IMR-90 (cell line): ENCODE data around the gene CLEC16A. TPM values are rescaled to one million over a fixed set of nuclear protein-coding genes. Genes with fewer than 3 reads are reported as not detected.

Experiments used
- ATAC-seq: fragments of 200-7000 bp; cut with Tn5 transposase; 2 replicates; pipeline ENCODE4 v1.9.1; 2020; ENCODE audit warnings: low read depth, mild to moderate bottlenecking, moderate library complexity
- BruUV-seq: library from RNA; stranded (reverse); fragments of 400-500 nt; replicated peaks from 2 replicates; lab custom pipeline; 2021; lab: Mats Ljungman, UMichigan
- CTCF ChIA-PET: fragments of 300-600 bp; formaldehyde crosslinking; extraction: SDS; loops from one replicate; lab custom pipeline; 2021; ENCODE audit warnings: antibody characterized with exemption; lab: Yijun Ruan, JAX
- POLR2A ChIA-PET: fragments of 300-600 bp; sonication (Branson Sonifier 250); formaldehyde crosslinking; loops from one replicate; lab custom pipeline; 2022; ENCODE audit warnings: antibody characterized with exemption; ENCODE audit not compliant: unreplicated experiment; lab: Charles Lee
- DNase-seq: peaks from one replicate; pipeline ENCODE4 v3.0.0; 2013
- H2AFZ ChIP-seq: replicated peaks from 2 replicates; pipeline ENCODE3; 2013; ENCODE audit warnings: low read length, mild to moderate bottlenecking; ENCODE audit not compliant: poor library complexity
- H2AK5ac ChIP-seq: 2 replicates; pipeline ENCODE4 v1.6.1; 2013; ENCODE audit warnings: low read depth, low read length, inconsistent platforms
- H2AK9ac ChIP-seq: replicated peaks from 2 replicates; pipeline ENCODE3; 2013; ENCODE audit warnings: mild to moderate bottlenecking, low read depth, low read length, moderate library complexity; ENCODE audit not compliant: poor library complexity
- H2BK120ac ChIP-seq: 2 replicates; pipeline ENCODE4 v1.6.1; 2013; ENCODE audit warnings: low read depth, low read length, inconsistent platforms
- H2BK15ac ChIP-seq: 3 replicates; pipeline ENCODE4 v1.6.1; 2013; ENCODE audit warnings: low read depth, low read length, inconsistent platforms
- H2BK20ac ChIP-seq: 2 replicates; pipeline ENCODE4 v1.6.1; 2013; ENCODE audit warnings: low read depth, mild to moderate bottlenecking, inconsistent platforms, low read length, moderate library complexity
- H2BK5ac ChIP-seq: 2 replicates; pipeline ENCODE4 v1.6.1; 2013; ENCODE audit warnings: mild to moderate bottlenecking, low read depth, low read length, inconsistent platforms; ENCODE audit not compliant: poor library complexity, severe bottlenecking
- H3K14ac ChIP-seq: replicated peaks from 2 replicates; pipeline ENCODE4 v1.6.1; 2013; ENCODE audit warnings: low read depth, low read length, inconsistent platforms
- H3K18ac ChIP-seq: 2 replicates; pipeline ENCODE4 v1.6.1; 2013; ENCODE audit warnings: low read depth, low read length, control low read depth
- H3K23ac ChIP-seq: 2 replicates; pipeline ENCODE4 v1.6.1; 2013; ENCODE audit warnings: low read depth, low read length, inconsistent platforms
- H3K27ac ChIP-seq: 2 replicates; pipeline ENCODE4 v1.5.1; 2013; ENCODE audit warnings: mild to moderate bottlenecking, control low read depth, low read length; ENCODE audit not compliant: insufficient read depth
- H3K27me3 ChIP-seq: 2 replicates; pipeline ENCODE4 v1.6.1; 2013; ENCODE audit warnings: low read length; ENCODE audit not compliant: control insufficient read depth, insufficient read depth
- H3K36me3 ChIP-seq: 2 replicates; pipeline ENCODE4 v1.6.1; 2013; ENCODE audit warnings: low read length, mixed read lengths; ENCODE audit not compliant: control insufficient read depth, insufficient read depth
- H3K4ac ChIP-seq: 2 replicates; pipeline ENCODE4 v1.6.1; 2013; ENCODE audit warnings: low read depth, low read length, inconsistent platforms
- H3K4me1 ChIP-seq: 2 replicates; pipeline ENCODE4 v1.6.1; 2013; ENCODE audit warnings: low read length, mixed read lengths; ENCODE audit not compliant: control insufficient read depth, insufficient read depth
- H3K4me2 ChIP-seq: 2 replicates; pipeline ENCODE4 v1.6.1; 2013; ENCODE audit warnings: low read depth, mild to moderate bottlenecking, control low read depth, low read length, moderate library complexity
- H3K4me3 ChIP-seq: 2 replicates; pipeline ENCODE4 v1.5.1; 2013; ENCODE audit warnings: low read depth, mild to moderate bottlenecking, control low read depth, low read length, moderate library complexity; ENCODE audit not compliant: insufficient read depth
- H3K56ac ChIP-seq: 2 replicates; pipeline ENCODE4 v1.6.1; 2013; ENCODE audit warnings: low read length, inconsistent platforms; ENCODE audit not compliant: insufficient read depth; ENCODE audit errors: extremely low read depth
- H3K79me1 ChIP-seq, 2 experiments: 2 replicates each; pipeline ENCODE4 v1.6.1; 2013; ENCODE audit warnings: low read length in 2 of 2, inconsistent platforms in 1 of 2, low read depth in 1 of 2
- H3K9ac ChIP-seq: 2 replicates; pipeline ENCODE4 v1.6.1; 2013; ENCODE audit warnings: low read depth, low read length, control low read depth
- H3K9me1 ChIP-seq: 2 replicates; pipeline ENCODE4 v1.6.1; 2013; ENCODE audit warnings: low read length, inconsistent platforms; ENCODE audit not compliant: insufficient read depth
- H3K9me3 ChIP-seq: 2 replicates; pipeline ENCODE4 v1.6.1; 2013; ENCODE audit warnings: low read length; ENCODE audit not compliant: control insufficient read depth, insufficient read depth
- H4K20me1 ChIP-seq: 2 replicates; pipeline ENCODE4 v1.6.1; 2013; ENCODE audit warnings: low read length, inconsistent platforms; ENCODE audit not compliant: insufficient read depth
- H4K5ac ChIP-seq: 2 replicates; pipeline ENCODE4 v1.6.1; 2013; ENCODE audit warnings: mild to moderate bottlenecking, low read depth, low read length, control low read depth
- H4K8ac ChIP-seq, 2 experiments: 2 replicates each; pipeline ENCODE4 v1.6.1; 2013; ENCODE audit warnings: low read depth in 2 of 2, low read length in 2 of 2, control low read depth in 1 of 2, inconsistent platforms in 1 of 2
- H4K91ac ChIP-seq: 2 replicates; pipeline ENCODE4 v1.6.1; 2013; ENCODE audit warnings: low read depth, low read length, inconsistent platforms; ENCODE audit not compliant: insufficient read depth
- BHLHE40 ChIP-seq: fragments of 150-350 bp; IDR thresholded peaks from 2 replicates; pipeline ENCODE4 v1.6.1; 2016; ENCODE audit warnings: mild to moderate bottlenecking, low read depth, low read length
- CEBPB ChIP-seq: IDR thresholded peaks from 2 replicates; pipeline ENCODE4 v1.6.1; 2012; ENCODE audit warnings: low read depth, low read length, improper control_type of control experiment
- CHD1 ChIP-seq: IDR thresholded peaks from 2 replicates; pipeline ENCODE4 v1.6.1; 2012; ENCODE audit warnings: low read depth, low read length, improper control_type of control experiment
- ELK1 ChIP-seq: fragments of 150-350 bp; IDR thresholded peaks from 2 replicates; pipeline ENCODE4 v1.6.1; 2016; ENCODE audit warnings: low read depth, mild to moderate bottlenecking, low read length, moderate library complexity, borderline replicate concordance
- FOS ChIP-seq: fragments of 150-350 bp; IDR thresholded peaks from 2 replicates; pipeline ENCODE4 v1.6.1; 2016; ENCODE audit warnings: low read depth, low read length
- MAFK ChIP-seq: IDR thresholded peaks from 2 replicates; pipeline ENCODE4 v1.6.1; 2012; ENCODE audit warnings: low read depth, low read length, improper control_type of control experiment
- MXI1 ChIP-seq: IDR thresholded peaks from 2 replicates; pipeline ENCODE4 v1.6.1; 2012; ENCODE audit warnings: low read depth, mild to moderate bottlenecking, low read length, moderate library complexity, borderline replicate concordance
- NFE2L2 ChIP-seq: fragments of 150-350 bp; IDR thresholded peaks from 2 replicates; pipeline ENCODE4 v1.6.1; 2016; ENCODE audit warnings: low read depth, mild to moderate bottlenecking, low read length
- POLR2A ChIP-seq: IDR thresholded peaks from 2 replicates; pipeline ENCODE4 v1.6.1; 2012; ENCODE audit warnings: mild to moderate bottlenecking, low read depth, low read length
- RFX5 ChIP-seq: IDR thresholded peaks from 2 replicates; pipeline ENCODE4 v1.8.0; 2012; ENCODE audit warnings: low read depth, mild to moderate bottlenecking, low read length, moderate library complexity
- SMC3 ChIP-seq: fragments of 150-350 bp; IDR thresholded peaks from 2 replicates; pipeline ENCODE4 v1.6.1; 2016; ENCODE audit warnings: low read depth, mild to moderate bottlenecking, antibody characterized with exemption, low read length, moderate library complexity
- WGBS, 2 experiments: methylation state at CpG; one replicate each; pipeline versions ENCODE4 v1.1.5 to v1.1.7; 2013; ENCODE audit warnings: missing lambda C conversion rate in 2 of 2; ENCODE audit not compliant: insufficient read length in 1 of 2; ENCODE audit errors: extremely low coverage in 2 of 2; 5-methylcytosine and 5-hydroxymethylcytosine counted together
- dilution Hi-C: fragments of 300-500 bp; cut with HindIII; formaldehyde crosslinking; loops from one replicate; pipeline ENCODE4 v1.14.3; 2018; ENCODE audit warnings: low sequenced_read_pairs; ENCODE audit not compliant: unreplicated experiment
- in situ Hi-C: fragments of 300-500 bp; cut with MboI; formaldehyde crosslinking; loops from 3 replicates; pipeline ENCODE4 v1.14.3; 2019; ENCODE audit warnings: low sequenced_read_pairs, inconsistent platforms, mixed read lengths
- intact Hi-C: fragments of 100-400 bp; cut with micrococcal nuclease; formaldehyde crosslinking; loops from 2 replicates; pipeline ENCODE4 v1.10.0; 2022
- polyA plus RNA-seq, 3 experiments: library from polyadenylated mRNA; depleted of rRNA; stranded (reverse); fragments of >200 nt; gene quantifications; 2 replicates each; pipeline ENCODE4 v1.2.3, GENCODE V29; 2012; ENCODE audit warnings: low replicate concordance in 1 of 3
- total RNA-seq: library from RNA; depleted of rRNA; stranded (reverse); fragments of >200 nt; gene quantifications from 2 replicates; pipeline ENCODE4 v1.2.3, GENCODE V29; 2012

The CLEC16A gene
- total and polyA plus RNA-seq, 2 of the 4 experiments (the other 2 are of a cell fraction) = 15.9 to 16.5 TPM

GRCh38 chr16:11101695-11102522, 157.5 kb downstream of the CLEC16A start (continued):
- TF ChIP-seq FOS (no peak), BHLHE40 (peak; percentile 46; the same call in 1 of the 2 replicates), MXI1 (no peak)

GRCh38 chr16:11102523-11102898, 158.1 kb downstream of the CLEC16A start:
- Histone ChIP-seq H4K8ac (peak overlapping the region; percentile 55 to 87; a peak in 3 of 4 replicates), H2BK15ac (peak overlapping the region; percentile 94), H2BK120ac (peak overlapping the region; percentile 91), H3K79me1 (peaks cover 4 to 59% of the 10 kb centered on the region in 2 experiments; a peak in 3 of 4 replicates), H3K36me3 (no peaks in the 10 kb centered on the region), H3K56ac (no peak overlapping the region), H4K20me1 (no peaks in the 10 kb centered on the region), H2BK5ac (peak overlapping the region; percentile 62), H4K91ac (peak overlapping the region; percentile 91), H2BK20ac (peak overlapping the region; percentile 93), H3K9me3 (no peaks in the 10 kb centered on the region), H2AFZ (no peak overlapping the region), H3K23ac (peak overlapping the region; percentile 63), H3K14ac (peak overlapping the region; percentile 90), H4K5ac (peak overlapping the region; percentile 95), H3K18ac (peak overlapping the region; percentile 98), H2AK9ac (peak overlapping the region; percentile 70), H3K4me2 (no peak overlapping the region), H2AK5ac (peak overlapping the region; percentile 99), H3K4me1 (peaks cover 59% of the 10 kb centered on the region), H3K9me1 (peaks cover 42% of the 10 kb centered on the region), H3K4ac (peak overlapping the region; percentile 97), H3K9ac (peak overlapping the region; percentile 71), H3K27ac (peak overlapping the region; percentile 97), H3K27me3 (no peaks in the 10 kb centered on the region), H3K4me3 (no peak overlapping the region)
- ChIA-PET POLR2A (no interaction called here), CTCF (interaction anchor here (1.6 kb wide), 1 partner anchor 152 kb away, joined by 6 read pairs; no protein-coding TSS in a partner anchor)
- DNase-seq (no peak), ATAC-seq (no peak)
- BruUV-seq = no TSS peak
- in situ Hi-C loops (loop anchor here (5.0 to 10.0 kb wide), 2 partner anchors 150 to 252 kb away; no protein-coding TSS in a partner anchor), intact Hi-C loops (loop anchor here (5.0 kb wide), 1 partner anchor 110 kb away; no protein-coding TSS in a partner anchor), dilution Hi-C loops (no loop called here)
- TF ChIP-seq CHD1 (no peak), POLR2A (no peak), CEBPB (no peak), RFX5 (no peak), MXI1 (no peak), BHLHE40 (no peak), ELK1 (no peak), MAFK (no peak), SMC3 (no peak), NFE2L2 (no peak), FOS (no peak)
- 83% methylated on average over 1 of the region's 3 CpGs; no CpG with 5 or more reads in 1 of the 2 experiments for WGBS, 2 experiments
